ACC112 (cell line): ENCODE data around the gene SERPINA3.

Source experiments
- H2AFZ ChIP-seq: fragments of 200-600 bp; sonication (generic); one replicate; pipeline ENCODE4 v1.6.0; 2017; ENCODE audit warnings: antibody characterized with exemption, low read length; ENCODE audit not compliant: unreplicated experiment
- H3K27ac ChIP-seq: fragments of 200-600 bp; sonication (generic); 2 replicates; pipeline ENCODE4 v1.5.1; 2014; ENCODE audit warnings: low read depth, mild to moderate bottlenecking, antibody characterized with exemption, low read length, moderate library complexity
- H3K27me3 ChIP-seq: fragments of 200-600 bp; sonication (generic); 2 replicates; pipeline ENCODE4 v1.6.1; 2014; ENCODE audit warnings: mild to moderate bottlenecking, antibody characterized with exemption, low read length, moderate library complexity, mixed read lengths; ENCODE audit not compliant: insufficient read depth
- H3K36me3 ChIP-seq: fragments of 200-600 bp; sonication (generic); 2 replicates; pipeline ENCODE4 v1.6.1; 2016; ENCODE audit warnings: mild to moderate bottlenecking, antibody characterized with exemption, low read length, moderate library complexity, mixed read lengths; ENCODE audit not compliant: insufficient read depth
- H3K4me1 ChIP-seq: fragments of 200-600 bp; sonication (generic); one replicate; pipeline ENCODE4 v1.6.1; 2016; ENCODE audit warnings: low read length, mixed read lengths; ENCODE audit not compliant: insufficient read depth, unreplicated experiment, control insufficient read depth
- H3K4me3 ChIP-seq: fragments of 200-600 bp; sonication (generic); 2 replicates; pipeline ENCODE4 v1.5.1; 2014; ENCODE audit warnings: mild to moderate bottlenecking, low read depth, low read length
- H3K79me2 ChIP-seq: fragments of 200-600 bp; sonication (generic); one replicate; pipeline ENCODE4 v1.6.0; 2016; ENCODE audit warnings: low read length; ENCODE audit not compliant: control insufficient read depth, unreplicated experiment, insufficient read depth

SERPINA3 gene

DNA sequence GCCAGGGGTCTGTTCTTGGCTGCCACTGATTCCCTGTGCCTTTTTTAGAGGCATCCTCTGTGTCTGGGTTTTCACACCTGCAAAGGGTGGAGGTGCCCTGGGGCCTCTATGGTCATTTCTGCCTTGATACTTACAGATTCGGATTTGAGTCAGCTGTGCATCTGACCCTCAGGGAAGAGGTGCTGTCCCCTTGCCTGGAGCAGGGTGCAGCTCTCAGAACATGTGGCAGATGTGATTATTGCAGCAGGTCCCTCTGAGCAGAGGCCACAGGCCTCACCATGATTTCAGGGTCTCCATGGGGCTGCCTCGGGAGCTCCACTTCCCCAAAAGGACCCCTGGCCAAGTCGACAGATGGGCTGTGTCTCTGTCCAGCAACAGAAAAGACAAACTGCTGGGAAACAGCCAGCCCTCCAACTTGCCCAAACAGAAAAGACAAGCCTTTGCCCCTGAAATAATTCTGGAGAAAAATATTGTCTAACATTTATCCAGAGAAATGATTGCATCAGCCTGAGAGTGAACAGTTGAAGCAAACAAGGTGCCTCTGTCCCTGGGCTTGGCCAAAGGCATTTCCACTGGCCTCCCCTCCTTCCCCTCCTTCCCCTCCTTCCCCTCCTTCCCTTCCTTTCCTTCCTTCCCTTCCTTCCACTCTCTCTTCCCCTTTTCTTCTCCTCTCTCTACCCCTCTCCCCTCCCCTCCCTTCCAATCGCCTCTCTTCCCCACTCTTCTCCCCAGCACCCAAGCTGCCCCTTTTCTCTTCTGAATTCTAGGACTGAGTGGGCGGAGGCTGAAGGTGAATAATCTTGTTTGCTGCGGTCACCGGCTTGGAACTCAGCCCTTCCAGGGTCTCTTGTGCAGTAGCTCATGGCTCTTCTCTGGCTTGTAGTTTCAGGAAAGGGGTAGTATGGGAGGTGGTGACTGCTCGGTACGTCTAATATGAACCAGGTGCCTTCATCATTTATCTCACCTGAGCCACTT, 676 bp downstream of the SERPINA3 start:
- no peak overlapping the region for H3K27ac ChIP-seq

DNA sequence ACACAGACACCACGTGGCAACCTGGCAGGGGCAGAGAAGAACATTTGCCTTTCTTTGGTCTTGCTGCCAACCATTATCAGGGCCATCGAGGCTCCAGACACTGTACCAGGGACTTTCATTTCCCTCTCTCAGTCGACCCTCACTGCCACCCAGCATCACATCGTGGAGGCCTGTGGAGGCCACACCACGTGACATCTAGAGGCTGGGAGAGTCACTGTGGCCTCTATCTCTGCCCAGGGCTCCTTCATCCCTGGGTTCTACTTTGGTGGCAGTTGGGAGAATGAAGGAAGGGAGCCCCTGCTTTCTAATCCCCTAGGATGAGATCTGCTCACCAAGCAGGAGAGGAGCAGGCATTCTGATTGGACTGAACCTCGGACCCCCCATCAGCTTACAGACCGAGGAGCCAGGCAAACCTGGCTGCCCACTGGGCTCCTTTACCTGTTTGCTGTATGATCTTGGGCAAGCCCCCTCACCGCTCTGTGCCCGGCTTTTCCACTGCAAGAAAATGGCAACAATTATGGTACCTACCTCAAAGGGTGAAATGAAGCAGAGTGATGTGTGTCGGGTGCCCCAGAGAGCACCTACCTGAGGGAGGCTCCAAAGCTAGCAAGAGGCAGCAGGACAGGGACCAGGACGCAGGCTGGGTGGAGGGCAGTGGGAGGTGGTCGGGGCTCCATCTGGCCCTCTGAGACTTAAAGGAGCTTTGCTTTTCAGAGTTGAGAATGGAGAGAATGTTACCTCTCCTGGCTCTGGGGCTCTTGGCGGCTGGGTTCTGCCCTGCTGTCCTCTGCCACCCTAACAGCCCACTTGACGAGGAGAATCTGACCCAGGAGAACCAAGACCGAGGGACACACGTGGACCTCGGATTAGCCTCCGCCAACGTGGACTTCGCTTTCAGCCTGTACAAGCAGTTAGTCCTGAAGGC, 1.8 kb downstream of the SERPINA3 start:
- H3K4me3 ChIP-seq = no peak overlapping the region
- no peak overlapping the region for H3K27ac ChIP-seq
- no peaks in the 10 kb centered on the region for H3K79me2 ChIP-seq
- H3K27me3 ChIP-seq = no peaks in the 10 kb centered on the region
- H2AFZ ChIP-seq = no peak overlapping the region
- peaks cover 30% of the 10 kb centered on the region for H3K4me1 ChIP-seq
- no peaks in the 10 kb centered on the region for H3K36me3 ChIP-seq

More for the DNA sequence above, 676 bp downstream of the SERPINA3 start:
- no peaks in the 10 kb centered on the region for H3K27me3 ChIP-seq
- H3K79me2 ChIP-seq = no peaks in the 10 kb centered on the region
- no peak overlapping the region for H3K4me3 ChIP-seq
- no peak overlapping the region for H2AFZ ChIP-seq
- H3K36me3 ChIP-seq = no peaks in the 10 kb centered on the region
- peaks cover 30% of the 10 kb centered on the region for H3K4me1 ChIP-seq

DNA sequence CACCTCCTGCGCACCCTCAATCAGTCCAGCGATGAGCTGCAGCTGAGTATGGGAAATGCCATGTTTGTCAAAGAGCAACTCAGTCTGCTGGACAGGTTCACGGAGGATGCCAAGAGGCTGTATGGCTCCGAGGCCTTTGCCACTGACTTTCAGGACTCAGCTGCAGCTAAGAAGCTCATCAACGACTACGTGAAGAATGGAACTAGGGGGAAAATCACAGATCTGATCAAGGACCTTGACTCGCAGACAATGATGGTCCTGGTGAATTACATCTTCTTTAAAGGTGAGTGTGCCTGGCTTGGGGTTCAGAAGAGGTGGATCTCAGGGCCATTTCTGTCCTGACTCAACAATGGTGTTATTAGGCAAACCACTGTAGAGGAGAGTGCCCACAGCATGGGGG, 2.6 kb downstream of the SERPINA3 start:
- Histone ChIP-seq H3K27ac (no peak overlapping the region), H3K4me3 (no peak overlapping the region), H2AFZ (no peak overlapping the region), H3K36me3 (no peaks in the 10 kb centered on the region), H3K27me3 (no peaks in the 10 kb centered on the region), H3K79me2 (no peaks in the 10 kb centered on the region), H3K4me1 (peaks cover 26% of the 10 kb centered on the region)

DNA sequence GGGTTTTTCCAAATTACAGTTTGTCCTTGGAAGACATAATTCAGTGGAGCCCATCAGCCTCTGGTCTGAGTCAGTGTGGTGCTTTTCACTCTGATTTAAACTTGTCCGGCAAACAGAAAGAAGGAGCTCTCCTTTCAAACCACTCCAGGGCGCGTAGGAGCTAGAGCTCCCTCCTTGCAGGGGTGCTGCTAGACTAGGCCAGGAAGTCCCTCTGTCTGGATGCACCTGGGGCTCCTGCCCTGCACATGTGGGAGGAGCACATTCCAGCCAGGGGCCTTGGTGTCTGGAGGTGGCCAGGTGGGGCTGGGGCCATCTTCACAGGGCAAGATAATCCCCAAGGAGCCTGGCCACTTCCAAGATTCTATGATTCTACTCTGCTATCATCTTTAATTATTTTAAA, 3.1 kb downstream of the SERPINA3 start:
- no peak overlapping the region for H2AFZ ChIP-seq
- peaks cover 23% of the 10 kb centered on the region for H3K4me1 ChIP-seq
- H3K4me3 ChIP-seq = no peak overlapping the region
- H3K27me3 ChIP-seq = no peaks in the 10 kb centered on the region
- no peaks in the 10 kb centered on the region for H3K36me3 ChIP-seq
- no peaks in the 10 kb centered on the region for H3K79me2 ChIP-seq
- no peak overlapping the region for H3K27ac ChIP-seq

GRCh38 chr14:94615823-94616570, 3.8 kb downstream of the SERPINA3 start:
- Histone ChIP-seq H3K4me3 (no peak overlapping the region), H3K27ac (no peak overlapping the region), H3K4me1 (peaks cover 21% of the 10 kb centered on the region), H3K36me3 (no peaks in the 10 kb centered on the region), H2AFZ (no peak overlapping the region), H3K27me3 (no peaks in the 10 kb centered on the region), H3K79me2 (no peaks in the 10 kb centered on the region)

- Histone ChIP-seq H3K4me1 (peaks cover 11% of the 10 kb centered on the region), H2AFZ (no peak overlapping the region), H3K27ac (no peak overlapping the region), H3K36me3 (no peaks in the 10 kb centered on the region), H3K27me3 (no peaks in the 10 kb centered on the region), H3K79me2 (no peaks in the 10 kb centered on the region), H3K4me3 (no peak overlapping the region)
Observed at GRCh38 chr14:94617366-94617941, 5.3 kb downstream of the SERPINA3 start.

DNA sequence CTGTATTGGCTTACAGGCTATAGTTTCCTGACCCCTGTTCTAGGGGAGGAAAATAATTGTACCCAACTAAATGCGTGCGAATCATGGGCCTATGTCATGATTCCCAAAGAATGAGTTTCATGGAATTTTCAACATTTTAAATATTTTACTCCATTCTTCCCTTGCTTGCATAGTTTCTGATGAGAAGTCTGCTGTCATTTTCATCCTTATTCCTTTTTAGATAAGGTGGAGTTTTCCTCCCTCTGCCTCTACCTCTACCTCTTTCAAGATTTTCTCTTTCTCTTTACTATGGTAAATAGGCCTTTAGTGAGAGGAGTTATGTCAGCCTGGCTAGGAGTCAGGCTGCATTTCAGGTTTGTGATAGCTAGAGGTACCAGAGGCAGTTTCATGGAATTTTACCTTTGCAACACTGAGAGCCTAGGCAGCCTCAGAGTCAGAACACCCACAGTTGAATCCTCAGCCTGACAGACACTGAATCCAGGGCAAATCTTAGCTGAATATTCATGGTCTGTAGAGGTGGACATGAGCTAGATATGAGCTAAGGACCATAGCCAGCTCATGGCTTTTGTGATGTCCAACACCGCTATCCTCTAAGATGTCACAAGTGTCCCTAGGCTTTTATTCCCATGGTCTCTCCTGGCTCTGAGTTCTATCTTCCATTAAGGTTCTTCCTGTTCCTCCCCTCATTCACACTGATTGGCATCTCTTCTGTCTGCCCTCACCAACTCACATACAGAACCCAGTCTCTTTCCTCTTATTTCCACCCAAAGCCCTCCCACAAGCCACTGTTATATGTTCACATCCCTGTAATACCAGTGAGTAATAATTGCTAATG, 6.0 kb downstream of the SERPINA3 start:
- Histone ChIP-seq H3K4me3 (no peak overlapping the region), H3K79me2 (no peaks in the 10 kb centered on the region), H3K27me3 (peaks cover 6% of the 10 kb centered on the region; the same call in 1 of the 2 replicates), H2AFZ (no peak overlapping the region), H3K36me3 (no peaks in the 10 kb centered on the region), H3K4me1 (peaks cover 3% of the 10 kb centered on the region), H3K27ac (no peak overlapping the region)

DNA sequence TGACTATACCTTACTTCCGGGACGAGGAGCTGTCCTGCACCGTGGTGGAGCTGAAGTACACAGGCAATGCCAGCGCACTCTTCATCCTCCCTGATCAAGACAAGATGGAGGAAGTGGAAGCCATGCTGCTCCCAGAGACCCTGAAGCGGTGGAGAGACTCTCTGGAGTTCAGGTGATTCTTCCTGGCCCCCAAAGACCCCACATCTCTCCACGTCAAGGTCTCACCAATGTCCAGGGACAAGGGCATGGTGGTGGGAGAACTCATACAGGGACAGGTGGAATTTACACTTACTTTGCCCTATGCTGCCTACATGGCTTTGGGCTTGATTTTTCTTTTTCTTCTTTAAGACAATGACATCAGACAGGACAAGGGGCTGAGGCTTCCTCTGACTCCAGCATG, 7.1 kb downstream of the SERPINA3 start:
- H3K4me1 ChIP-seq = no peaks in the 10 kb centered on the region
- peaks cover 16% of the 10 kb centered on the region; the same call in 1 of the 2 replicates for H3K27me3 ChIP-seq
- no peak overlapping the region for H3K27ac ChIP-seq
- no peak overlapping the region for H3K4me3 ChIP-seq
- no peak overlapping the region for H2AFZ ChIP-seq
- no peaks in the 10 kb centered on the region for H3K79me2 ChIP-seq
- no peaks in the 10 kb centered on the region for H3K36me3 ChIP-seq

DNA sequence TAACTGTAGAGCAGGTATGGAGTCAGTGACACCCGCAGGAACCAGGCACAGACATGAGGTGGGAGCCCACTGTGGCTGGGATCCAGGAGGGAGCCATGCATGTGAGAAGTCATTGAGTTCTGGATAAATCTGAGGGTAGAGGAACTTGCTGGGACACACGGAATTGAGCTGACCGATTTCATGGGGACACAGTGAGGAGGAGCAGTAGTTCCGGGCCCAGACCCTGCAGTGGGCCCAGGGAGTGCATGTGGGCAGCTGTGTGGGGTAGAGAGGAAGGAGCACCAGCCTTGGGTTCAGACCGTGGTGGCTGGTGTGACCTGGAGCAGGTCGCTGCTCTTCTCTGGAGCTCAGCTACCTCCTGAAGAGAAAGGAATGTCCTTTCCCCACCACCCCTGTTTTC, 8.4 kb downstream of the SERPINA3 start:
- no peak overlapping the region for H3K4me3 ChIP-seq
- H3K36me3 ChIP-seq = no peaks in the 10 kb centered on the region
- no peaks in the 10 kb centered on the region for H3K4me1 ChIP-seq
- no peak overlapping the region for H3K27ac ChIP-seq
- peaks cover 28% of the 10 kb centered on the region; the same call in 1 of the 2 replicates for H3K27me3 ChIP-seq
- no peak overlapping the region for H2AFZ ChIP-seq
- H3K79me2 ChIP-seq = no peaks in the 10 kb centered on the region
